BLaER1 (cell line): ENCODE measurements around the gene DESI1.

Source experiments
- H3K27ac ChIP-seq: shearing (Covaris generic); formaldehyde crosslinking; 2 replicates; pipeline ENCODE4 v1.8.1; 2022
- H3K27me3 ChIP-seq: shearing (Covaris generic); formaldehyde crosslinking; 2 replicates; pipeline ENCODE4 v1.8.1; 2022
- H3K36me3 ChIP-seq: shearing (Covaris generic); formaldehyde crosslinking; 2 replicates; pipeline ENCODE4 v1.8.1; 2022
- H3K4me1 ChIP-seq: shearing (Covaris generic); formaldehyde crosslinking; 2 replicates; pipeline ENCODE4 v1.8.1; 2022
- H3K4me2 ChIP-seq: shearing (Covaris generic); formaldehyde crosslinking; 2 replicates; pipeline ENCODE4 v1.8.1; 2022
- H3K4me3 ChIP-seq: shearing (Covaris generic); formaldehyde crosslinking; 2 replicates; pipeline ENCODE4 v1.8.1; 2022
- H3K9ac ChIP-seq: shearing (Covaris generic); formaldehyde crosslinking; 2 replicates; pipeline ENCODE4 v1.8.1; 2022
- H3K9me3 ChIP-seq: shearing (Covaris generic); formaldehyde crosslinking; 2 replicates; pipeline ENCODE4 v1.8.1; 2022
- H4K20me1 ChIP-seq: shearing (Covaris generic); formaldehyde crosslinking; 2 replicates; pipeline ENCODE4 v1.8.1; 2022
- Cebpa-rat ChIP-seq: shearing (Covaris generic); IDR thresholded peaks from 2 replicates; pipeline ENCODE4 v1.8.1; 2022

The DESI1 gene

GRCh38 chr22:41551877-41552582 is 68.8 kb downstream of the DESI1 start:
- peaks cover 12% of the 10 kb centered on the region for H3K4me1 ChIP-seq
- H3K4me3 ChIP-seq = no peak overlapping the region
- no peaks in the 10 kb centered on the region for H3K9me3 ChIP-seq
- no peak for TF ChIP-seq Cebpa-rat
- H3K27ac ChIP-seq = no peak overlapping the region
- H4K20me1 ChIP-seq = no peaks in the 10 kb centered on the region
- H3K27me3 ChIP-seq = no peaks in the 10 kb centered on the region
- no peak overlapping the region for H3K4me2 ChIP-seq
- H3K36me3 ChIP-seq = no peaks in the 10 kb centered on the region
- H3K9ac ChIP-seq = no peak overlapping the region

GRCh38 chr22:41550952-41551491 is 69.8 kb downstream of the DESI1 start:
- peaks cover 2% of the 10 kb centered on the region; the same call in 1 of the 2 replicates for H3K4me1 ChIP-seq
- no peak overlapping the region for H3K27ac ChIP-seq
- no peak overlapping the region for H3K9ac ChIP-seq
- no peak for TF ChIP-seq Cebpa-rat
- no peaks in the 10 kb centered on the region for H3K9me3 ChIP-seq
- H3K36me3 ChIP-seq = no peaks in the 10 kb centered on the region
- H3K4me2 ChIP-seq = no peak overlapping the region
- H3K4me3 ChIP-seq = no peak overlapping the region
- H3K27me3 ChIP-seq = no peaks in the 10 kb centered on the region
- no peaks in the 10 kb centered on the region for H4K20me1 ChIP-seq

- Histone ChIP-seq H3K4me3 (no peak overlapping the region), H3K9ac (no peak overlapping the region), H3K27ac (no peak overlapping the region), H4K20me1 (no peaks in the 10 kb centered on the region), H3K36me3 (no peaks in the 10 kb centered on the region), H3K4me1 (peaks cover 6% of the 10 kb centered on the region; the same call in 1 of the 2 replicates), H3K4me2 (no peak overlapping the region), H3K9me3 (no peaks in the 10 kb centered on the region), H3K27me3 (no peaks in the 10 kb centered on the region)
- TF ChIP-seq Cebpa-rat = no peak
Observed at GRCh38 chr22:41548830-41549211, 72.0 kb downstream of the DESI1 start.
